Measurements from ENCODE around the gene SDHC. TPM values are rescaled to one million over a fixed set of nuclear protein-coding genes. Genes with fewer than 3 reads are reported as not detected.

The SDHC gene
- total and polyA plus RNA-seq, 2 of the 13 experiments (the other 11 are each of a cell fraction or from before 2014, with no cell fraction given) = 27.1 to 229 TPM

DNA sequence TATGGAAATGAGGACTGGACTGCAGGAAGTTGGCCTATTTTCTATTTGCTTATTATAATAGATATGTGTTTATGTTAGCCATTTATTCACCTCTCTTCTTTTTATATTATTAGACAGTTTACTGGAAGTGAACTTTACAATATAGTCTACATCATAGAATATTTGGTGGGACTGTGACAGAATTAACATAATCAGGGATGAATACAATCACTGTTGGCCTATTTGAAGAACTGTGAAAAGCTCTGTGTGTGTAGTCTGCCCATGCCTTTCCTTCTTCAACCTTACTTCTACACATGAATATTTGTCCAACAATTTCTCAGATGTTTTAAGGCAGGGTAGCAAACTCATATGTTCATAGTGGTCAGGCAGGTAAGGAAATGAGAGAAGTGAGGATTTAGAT, 16.8 kb upstream of the SDHC start:
- no peaks in the 10 kb centered on the region for H3K27me3 ChIP-seq (ENCODE audit: control insufficient read depth in 1 of 2, insufficient read depth in 2 of 2, low read length in 2 of 2)
- no peaks in the 10 kb centered on the region for H4K20me1 ChIP-seq (ENCODE audit: insufficient read depth, low read length)
- BruUV-seq (replicated peaks) = no TSS peak
- in situ Hi-C loops (cut with HindIII; ENCODE audit: extremely low pct_ligation_motif_present, low pct_unique_long_range_greater_than_20kb) (no loop called here), intact Hi-C loops (cut with micrococcal nuclease; ENCODE audit: unreplicated experiment) (no loop called here)
- H3K9me3 ChIP-seq (ENCODE audit: low read length) = no peaks in the 10 kb centered on the region
- CTCF ChIA-PET (ENCODE audit: low intra/inter-chr PET ratio, low total read pairs) = no interaction called here
- H3K27ac ChIP-seq (ENCODE audit: extremely low read length, insufficient read depth, low read length) = no peak overlapping the region
- no peak overlapping the region for H3K4me2 ChIP-seq (ENCODE audit: low read depth, low read length)
- no peak overlapping the region for H3K9ac ChIP-seq (ENCODE audit: insufficient read depth, low read depth, low read length)
- DNase-seq (ENCODE audit: low spot score) (no peak), FAIRE-seq (no peak), ATAC-seq (no peak)
- no peak overlapping the region for H2AFZ ChIP-seq (ENCODE audit: low read length)
- H3K4me1 ChIP-seq (ENCODE audit: insufficient read depth, low read length) = peaks cover 8% of the 10 kb centered on the region; the same call in 1 of the 2 replicates
- POLR2A ChIA-PET = interaction anchor here (1.4 kb wide), 1 partner anchor 9 kb away, joined by 6 read pairs; no protein-coding TSS in a partner anchor
- no peak overlapping the region for H3K4me3 ChIP-seq (replicated peaks in 1 of 3; ENCODE audit: insufficient read depth in 1 of 3, low read depth in 2 of 3, low read length in 3 of 3)
- no peaks in the 10 kb centered on the region for H3K79me2 ChIP-seq (ENCODE audit: insufficient read depth, low read length)
- no peaks in the 10 kb centered on the region for H3K36me3 ChIP-seq (replicated peaks in 1 of 2; ENCODE audit: control insufficient read depth in 1 of 2, insufficient read depth in 2 of 2, low read length in 2 of 2)
- no peak for TF ChIP-seq ZIK1 (CRISPR knock-in tag; IDR thresholded peaks at IDR 0.05; ENCODE audit: borderline replicate concordance, low read depth)
- TF ChIP-seq YEATS4 (CRISPR knock-in tag; IDR thresholded peaks at IDR 0.05; ENCODE audit: borderline replicate concordance) = no peak
- TF ChIP-seq ZNF556 (CRISPR knock-in tag; IDR thresholded peaks at IDR 0.05; ENCODE audit: borderline replicate concordance) = no peak
- no peak for TF ChIP-seq ZFYVE20 (CRISPR knock-in tag; IDR thresholded peaks at IDR 0.05; ENCODE audit: borderline replicate concordance, low read depth)
- no peak for TF ChIP-seq HMGA1 (CRISPR knock-in tag; conservative IDR thresholded peaks at IDR 0.05)
- TF ChIP-seq, protein P1, sequence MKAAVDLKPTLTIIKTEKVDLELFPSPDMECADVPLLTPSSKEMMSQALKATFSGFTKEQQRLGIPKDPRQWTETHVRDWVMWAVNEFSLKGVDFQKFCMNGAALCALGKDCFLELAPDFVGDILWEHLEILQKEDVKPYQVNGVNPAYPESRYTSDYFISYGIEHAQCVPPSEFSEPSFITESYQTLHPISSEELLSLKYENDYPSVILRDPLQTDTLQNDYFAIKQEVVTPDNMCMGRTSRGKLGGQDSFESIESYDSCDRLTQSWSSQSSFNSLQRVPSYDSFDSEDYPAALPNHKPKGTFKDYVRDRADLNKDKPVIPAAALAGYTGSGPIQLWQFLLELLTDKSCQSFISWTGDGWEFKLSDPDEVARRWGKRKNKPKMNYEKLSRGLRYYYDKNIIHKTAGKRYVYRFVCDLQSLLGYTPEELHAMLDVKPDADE (CRISPR knock-in tag; IDR thresholded peaks at IDR 0.05) = no peak
- no peak for TF ChIP-seq ZNF251 (CRISPR knock-in tag; IDR thresholded peaks at IDR 0.05)
- no peak for TF ChIP-seq ZNF430 (CRISPR knock-in tag; IDR thresholded peaks at IDR 0.05)
- TF ChIP-seq LCORL (IDR thresholded peaks at IDR 0.05) = no peak
- TF ChIP-seq LCORL (CRISPR knock-in tag; IDR thresholded peaks at IDR 0.05) = no peak
- TF ChIP-seq HCFC1 (IDR thresholded peaks at IDR 0.05; ENCODE audit: low read depth, low read length) = no peak
- TF ChIP-seq MTA1 (CRISPR knock-in tag; IDR thresholded peaks at IDR 0.05; ENCODE audit: borderline replicate concordance) = no peak
- TF ChIP-seq, protein P2, sequence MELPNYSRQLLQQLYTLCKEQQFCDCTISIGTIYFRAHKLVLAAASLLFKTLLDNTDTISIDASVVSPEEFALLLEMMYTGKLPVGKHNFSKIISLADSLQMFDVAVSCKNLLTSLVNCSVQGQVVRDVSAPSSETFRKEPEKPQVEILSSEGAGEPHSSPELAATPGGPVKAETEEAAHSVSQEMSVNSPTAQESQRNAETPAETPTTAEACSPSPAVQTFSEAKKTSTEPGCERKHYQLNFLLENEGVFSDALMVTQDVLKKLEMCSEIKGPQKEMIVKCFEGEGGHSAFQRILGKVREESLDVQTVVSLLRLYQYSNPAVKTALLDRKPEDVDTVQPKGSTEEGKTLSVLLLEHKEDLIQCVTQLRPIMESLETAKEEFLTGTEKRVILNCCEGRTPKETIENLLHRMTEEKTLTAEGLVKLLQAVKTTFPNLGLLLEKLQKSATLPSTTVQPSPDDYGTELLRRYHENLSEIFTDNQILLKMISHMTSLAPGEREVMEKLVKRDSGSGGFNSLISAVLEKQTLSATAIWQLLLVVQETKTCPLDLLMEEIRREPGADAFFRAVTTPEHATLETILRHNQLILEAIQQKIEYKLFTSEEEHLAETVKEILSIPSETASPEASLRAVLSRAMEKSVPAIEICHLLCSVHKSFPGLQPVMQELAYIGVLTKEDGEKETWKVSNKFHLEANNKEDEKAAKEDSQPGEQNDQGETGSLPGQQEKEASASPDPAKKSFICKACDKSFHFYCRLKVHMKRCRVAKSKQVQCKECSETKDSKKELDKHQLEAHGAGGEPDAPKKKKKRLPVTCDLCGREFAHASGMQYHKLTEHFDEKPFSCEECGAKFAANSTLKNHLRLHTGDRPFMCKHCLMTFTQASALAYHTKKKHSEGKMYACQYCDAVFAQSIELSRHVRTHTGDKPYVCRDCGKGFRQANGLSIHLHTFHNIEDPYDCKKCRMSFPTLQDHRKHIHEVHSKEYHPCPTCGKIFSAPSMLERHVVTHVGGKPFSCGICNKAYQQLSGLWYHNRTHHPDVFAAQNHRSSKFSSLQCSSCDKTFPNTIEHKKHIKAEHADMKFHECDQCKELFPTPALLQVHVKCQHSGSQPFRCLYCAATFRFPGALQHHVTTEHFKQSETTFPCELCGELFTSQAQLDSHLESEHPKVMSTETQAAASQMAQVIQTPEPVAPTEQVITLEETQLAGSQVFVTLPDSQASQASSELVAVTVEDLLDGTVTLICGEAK (IDR thresholded peaks at IDR 0.05) = no peak
- TF ChIP-seq, protein P2 (CRISPR knock-in tag; IDR thresholded peaks at IDR 0.05) = no peak
- no peak for TF ChIP-seq ZBTB7A (CRISPR knock-in tag; IDR thresholded peaks at IDR 0.05)
- TF ChIP-seq, protein P3, sequence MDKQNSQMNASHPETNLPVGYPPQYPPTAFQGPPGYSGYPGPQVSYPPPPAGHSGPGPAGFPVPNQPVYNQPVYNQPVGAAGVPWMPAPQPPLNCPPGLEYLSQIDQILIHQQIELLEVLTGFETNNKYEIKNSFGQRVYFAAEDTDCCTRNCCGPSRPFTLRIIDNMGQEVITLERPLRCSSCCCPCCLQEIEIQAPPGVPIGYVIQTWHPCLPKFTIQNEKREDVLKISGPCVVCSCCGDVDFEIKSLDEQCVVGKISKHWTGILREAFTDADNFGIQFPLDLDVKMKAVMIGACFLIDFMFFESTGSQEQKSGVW (CRISPR knock-in tag; IDR thresholded peaks at IDR 0.05; ENCODE audit: borderline replicate concordance) = no peak
